Ectodermal cell (in vitro differentiated cells): ENCODE data around the gene ANKRD11.
"Not testable (repeated sequence)": the region's sequence is repeated elsewhere in the genome, so short reads cannot be mapped to it uniquely, and the experiment has no call there.

Experiments
- H3K27ac ChIP-seq: 2 replicates; pipeline ENCODE4 v1.7.0; 2013; ENCODE audit warnings: mild to moderate bottlenecking, low read depth, low read length; ENCODE audit not compliant: insufficient read depth, poor library complexity, severe bottlenecking
- H3K27me3 ChIP-seq: 2 replicates; pipeline ENCODE4 v1.7.0; 2013; ENCODE audit warnings: mild to moderate bottlenecking, low read length; ENCODE audit not compliant: insufficient read depth, control insufficient read depth, poor library complexity, severe bottlenecking
- H3K36me3 ChIP-seq: one replicate; pipeline ENCODE4 v1.7.0; 2013; ENCODE audit warnings: low read length; ENCODE audit not compliant: control insufficient read depth, insufficient read depth
- H3K4me1 ChIP-seq: one replicate; pipeline ENCODE4 v1.7.0; 2013; ENCODE audit warnings: low read length; ENCODE audit not compliant: control insufficient read depth, insufficient read depth
- H3K4me3 ChIP-seq: 2 replicates; pipeline ENCODE4 v1.7.0; 2013; ENCODE audit warnings: low read depth, low read length, control low read depth; ENCODE audit not compliant: insufficient read depth
- H3K9me3 ChIP-seq: 2 replicates; pipeline ENCODE4 v1.7.0; 2013; ENCODE audit warnings: mild to moderate bottlenecking, low read length, moderate library complexity; ENCODE audit not compliant: control insufficient read depth
- WGBS, 2 experiments: methylation state at CpG; one replicate each; pipeline ENCODE4 v1.1.7; 2013; ENCODE audit warnings: missing lambda C conversion rate in 2 of 2; 5-methylcytosine and 5-hydroxymethylcytosine counted together

Gene ANKRD11

DNA sequence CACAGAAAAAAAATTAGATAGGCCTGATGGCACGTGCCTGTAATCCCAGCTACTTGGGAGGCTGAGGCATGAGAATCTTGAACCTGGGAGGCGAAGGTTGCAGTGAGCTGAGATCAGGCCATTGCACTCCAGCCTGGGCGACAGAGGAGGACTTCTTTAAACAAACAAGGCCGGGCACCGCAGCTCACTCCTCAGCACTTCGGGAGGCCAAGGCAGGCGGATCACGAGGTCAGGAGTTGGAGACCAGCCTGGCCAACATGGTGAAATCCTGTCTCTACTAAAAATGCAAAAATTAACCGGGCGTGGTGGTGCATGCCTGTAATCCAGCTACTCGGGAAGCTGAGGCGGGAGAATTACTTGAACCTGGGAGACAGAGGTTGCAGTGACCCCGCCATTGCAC, 246.1 kb downstream of the ANKRD11 start:
- 87 to 90% methylated on average over 13 of the region's 13 CpGs for WGBS, 2 experiments
- H3K27me3 ChIP-seq = peaks cover 24% of the 10 kb centered on the region
- H3K4me1 ChIP-seq, H3K27ac ChIP-seq, H3K9me3 ChIP-seq, H3K36me3 ChIP-seq, H3K4me3 ChIP-seq: not testable (repeated sequence)

- Histone ChIP-seq H3K4me3 (no peak overlapping the region), H3K27me3 (peaks cover 22% of the 10 kb centered on the region), H3K27ac (no peak overlapping the region), H3K4me1 (no peaks in the 10 kb centered on the region), H3K9me3 (no peaks in the 10 kb centered on the region), H3K36me3 (no peaks in the 10 kb centered on the region)
- WGBS, 2 experiments = 91 to 94% methylated on average over 5 of the region's 5 CpGs
Observed at GRCh38 chr16:89243664-89244063, 246.7 kb downstream of the ANKRD11 start.

GRCh38 chr16:89242795-89243200, 247.6 kb downstream of the ANKRD11 start:
- Histone ChIP-seq H3K9me3 (no peaks in the 10 kb centered on the region), H3K4me3 (no peak overlapping the region), H3K4me1 (no peaks in the 10 kb centered on the region), H3K27ac (no peak overlapping the region), H3K36me3 (no peaks in the 10 kb centered on the region), H3K27me3 (peaks cover 14% of the 10 kb centered on the region)
- 81 to 82% methylated on average over 12 of the region's 12 CpGs for WGBS, 2 experiments

DNA sequence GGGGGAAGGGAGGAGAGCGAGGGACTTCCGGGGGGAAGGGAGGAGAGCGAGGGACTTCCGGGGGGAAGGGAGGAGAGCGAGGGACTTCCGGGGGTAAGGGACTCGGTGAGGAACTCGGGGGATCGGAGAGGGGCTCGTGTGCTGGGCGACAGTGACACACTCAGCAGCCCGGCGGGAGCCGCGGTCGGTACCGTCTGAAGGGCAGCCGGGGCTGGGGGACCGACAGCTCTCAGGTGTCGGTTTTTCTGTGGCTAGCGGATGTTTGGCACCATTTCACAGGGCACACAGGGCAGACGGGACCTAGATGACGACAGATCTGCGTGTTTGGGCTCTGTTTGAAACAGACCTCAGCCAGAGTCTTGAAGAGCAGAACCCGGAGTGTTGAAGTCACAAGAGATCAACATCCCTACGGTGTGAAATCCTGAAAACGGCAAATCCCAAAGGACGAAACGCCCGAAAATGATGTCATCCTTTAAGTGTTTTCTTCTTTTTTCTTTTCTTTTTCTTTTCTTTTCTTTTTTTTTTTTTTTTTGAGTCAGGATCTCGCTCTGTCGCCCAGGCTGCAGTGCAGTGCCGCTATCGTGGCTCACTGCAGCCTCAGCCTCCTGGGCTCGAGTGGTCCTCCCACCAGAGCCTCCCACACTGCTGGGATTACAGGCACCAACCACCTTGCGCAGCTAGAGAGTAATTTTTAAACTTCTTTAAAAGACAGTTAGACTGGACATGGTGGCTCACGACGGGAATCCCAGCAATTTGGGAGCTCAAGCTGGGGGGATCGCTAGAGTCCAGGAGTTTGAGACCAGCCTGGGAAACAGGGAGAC, 249.0 kb downstream of the ANKRD11 start:
- Histone ChIP-seq H3K4me3 (peak overlapping the region; percentile 79), H3K27me3 (peaks cover 4% of the 10 kb centered on the region), H3K9me3 (no peaks in the 10 kb centered on the region), H3K36me3 (no peaks in the 10 kb centered on the region), H3K4me1 (no peaks in the 10 kb centered on the region), H3K27ac (peak overlapping the region; percentile 87)
- WGBS, 2 experiments = 8 to 9% methylated on average over 39 of the region's 39 CpGs

DNA sequence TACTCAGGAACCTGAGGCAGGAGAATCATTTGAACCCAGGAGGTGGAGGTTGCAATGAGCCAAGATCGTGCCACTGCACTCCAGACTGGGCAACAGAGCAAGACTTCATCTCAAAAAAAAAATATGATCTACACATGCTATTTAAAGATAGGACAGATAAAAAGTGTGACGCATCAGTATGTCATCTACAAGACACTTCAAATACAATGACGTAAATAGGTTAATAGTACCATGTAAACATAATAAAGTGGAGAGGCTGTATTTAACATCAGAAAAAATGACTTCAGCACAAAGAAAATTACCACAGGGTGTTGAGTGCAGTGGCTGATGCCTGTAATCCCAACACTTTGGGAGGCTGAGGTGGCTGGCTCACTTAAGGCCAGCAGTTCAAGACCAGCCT, 252.6 kb downstream of the ANKRD11 start:
- WGBS, 2 experiments = 94 to 98% methylated on average over 3 of the region's 3 CpGs
- H3K36me3 ChIP-seq = peaks cover 13% of the 10 kb centered on the region
- H3K27me3 ChIP-seq = no peaks in the 10 kb centered on the region
- H3K27ac ChIP-seq = no peak overlapping the region
- no peaks in the 10 kb centered on the region for H3K9me3 ChIP-seq
- no peaks in the 10 kb centered on the region for H3K4me1 ChIP-seq
- H3K4me3 ChIP-seq = no peak overlapping the region

DNA sequence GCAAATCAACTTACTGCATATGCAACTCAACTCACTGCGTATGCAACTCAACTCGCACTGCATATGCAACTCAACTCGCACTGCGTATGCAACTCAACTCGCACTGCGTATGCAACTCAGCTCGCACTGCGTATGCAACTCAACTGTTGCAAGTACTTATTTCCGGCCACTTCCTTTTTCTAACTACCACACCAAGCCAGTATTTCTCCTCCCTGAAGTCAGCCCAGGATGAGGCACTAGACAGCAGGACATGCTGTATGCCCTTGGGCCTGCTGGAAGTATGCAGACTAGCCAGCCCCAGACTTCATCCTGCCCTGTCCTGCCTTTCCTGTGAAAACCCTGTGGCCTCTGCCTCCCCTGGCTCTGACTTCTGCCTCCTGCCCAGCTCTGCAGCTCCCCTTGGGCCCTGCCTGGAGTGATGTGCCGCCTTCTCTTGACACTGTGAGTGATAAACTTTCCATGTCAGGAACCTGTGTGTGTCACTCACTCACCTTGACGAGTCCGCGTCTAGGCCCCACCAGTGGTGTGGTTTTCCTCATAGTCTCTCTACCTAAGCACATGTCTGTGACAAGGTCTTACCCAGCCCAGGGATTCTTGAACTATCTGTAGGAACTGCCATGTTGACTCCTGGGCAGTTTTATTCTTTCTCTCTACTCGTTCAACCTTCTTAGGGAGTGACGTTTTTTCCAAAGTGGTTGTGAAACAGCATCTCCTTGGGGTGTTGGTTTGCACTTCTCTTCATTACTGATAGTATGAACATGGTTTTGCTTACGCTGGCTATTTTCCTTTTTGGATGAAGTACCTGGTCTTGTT, 256.5 kb downstream of the ANKRD11 start:
- H3K36me3 ChIP-seq = peaks cover 32% of the 10 kb centered on the region
- H3K4me3 ChIP-seq = no peak overlapping the region
- no peaks in the 10 kb centered on the region for H3K27me3 ChIP-seq
- no peak overlapping the region for H3K27ac ChIP-seq
- H3K9me3 ChIP-seq = no peaks in the 10 kb centered on the region
- H3K4me1 ChIP-seq = no peaks in the 10 kb centered on the region
- WGBS, 2 experiments = 94 to 95% methylated on average over 16 of the region's 16 CpGs

- peaks cover 48% of the 10 kb centered on the region for H3K36me3 ChIP-seq
- 90 to 91% methylated on average over 2 of the region's 2 CpGs for WGBS, 2 experiments
Observed at GRCh38 chr16:89232107-89232506, 258.3 kb downstream of the ANKRD11 start.

DNA sequence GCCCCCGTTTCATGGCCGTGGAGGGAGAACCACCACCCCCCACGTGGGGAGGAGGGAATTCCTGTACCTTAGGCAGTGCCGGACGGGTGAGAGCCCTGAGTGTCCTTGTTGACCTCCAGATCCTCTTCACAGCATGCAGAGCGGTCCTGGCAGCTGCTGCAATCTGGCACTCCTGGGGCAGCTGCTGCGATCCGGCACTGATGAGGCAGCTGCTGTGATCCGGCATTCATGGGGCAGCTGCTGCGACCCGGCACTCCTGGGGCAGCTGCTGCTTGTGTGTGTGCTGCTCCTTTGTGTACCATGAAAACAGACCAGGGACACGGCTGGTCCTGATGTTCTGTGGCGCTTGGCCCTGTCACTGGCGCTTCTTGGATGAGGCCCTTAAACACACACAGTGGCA, 260.1 kb downstream of the ANKRD11 start:
- H3K4me1 ChIP-seq = no peaks in the 10 kb centered on the region
- H3K36me3 ChIP-seq = peaks cover 55% of the 10 kb centered on the region
- no peaks in the 10 kb centered on the region for H3K9me3 ChIP-seq
- 94 to 96% methylated on average over 14 of the region's 14 CpGs for WGBS, 2 experiments
- no peak overlapping the region for H3K27ac ChIP-seq
- no peak overlapping the region for H3K4me3 ChIP-seq
- no peaks in the 10 kb centered on the region for H3K27me3 ChIP-seq

More at GRCh38 chr16:89232107-89232506, 258.3 kb downstream of the ANKRD11 start:
- H3K9me3 ChIP-seq = no peaks in the 10 kb centered on the region
- H3K27ac ChIP-seq = no peak overlapping the region
- H3K27me3 ChIP-seq = no peaks in the 10 kb centered on the region
- no peak overlapping the region for H3K4me3 ChIP-seq
- H3K4me1 ChIP-seq = no peaks in the 10 kb centered on the region

DNA sequence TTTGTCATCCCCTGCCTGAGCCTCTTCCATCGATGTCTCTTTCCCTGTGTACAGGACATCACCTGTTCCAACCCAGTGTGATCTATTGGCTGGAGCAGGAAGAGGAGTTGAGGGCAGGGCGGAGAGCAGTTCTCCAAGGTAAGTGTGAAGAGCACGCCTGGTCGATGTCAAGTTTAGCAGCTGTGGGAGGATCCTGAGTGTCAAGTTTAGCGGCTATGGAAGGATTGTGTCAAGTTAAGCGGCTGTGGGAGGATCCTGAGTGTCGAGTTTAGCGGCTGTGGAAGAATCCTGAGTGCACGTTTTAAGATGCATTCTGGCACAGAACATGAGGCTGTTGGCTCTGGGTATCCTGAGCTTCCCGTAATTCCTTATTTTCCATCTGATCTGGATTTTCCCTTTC, 265.7 kb downstream of the ANKRD11 start:
- Histone ChIP-seq H3K27me3 (no peaks in the 10 kb centered on the region), H3K36me3 (peaks cover 38% of the 10 kb centered on the region), H3K9me3 (no peaks in the 10 kb centered on the region), H3K4me1 (no peaks in the 10 kb centered on the region), H3K4me3 (no peak overlapping the region), H3K27ac (no peak overlapping the region)
- 94 to 96% methylated on average over 9 to 10 of the region's 10 CpGs for WGBS, 2 experiments

DNA sequence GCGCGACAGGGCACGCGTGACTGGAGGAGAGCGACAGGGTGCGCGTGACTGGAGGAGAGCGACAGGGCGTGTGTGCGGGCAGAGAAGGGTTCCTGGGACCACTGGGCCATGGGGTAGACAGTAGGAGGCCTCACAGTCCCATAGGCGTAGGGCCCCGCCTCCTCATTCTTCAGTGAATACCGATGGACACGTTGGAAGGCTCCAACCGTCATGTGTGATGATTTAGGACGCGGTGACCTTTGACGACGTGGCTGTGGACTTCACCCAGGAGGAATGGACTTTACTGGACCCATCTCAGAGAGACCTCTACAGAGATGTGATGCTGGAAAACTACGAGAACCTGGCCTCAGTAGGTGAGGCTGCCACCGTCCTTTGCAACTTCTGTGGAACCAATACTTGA, 267.4 kb downstream of the ANKRD11 start:
- Histone ChIP-seq H3K9me3 (no peaks in the 10 kb centered on the region), H3K36me3 (peaks cover 30% of the 10 kb centered on the region), H3K4me3 (no peak overlapping the region), H3K27me3 (no peaks in the 10 kb centered on the region), H3K4me1 (no peaks in the 10 kb centered on the region), H3K27ac (no peak overlapping the region)
- 96% methylated on average over 21 of the region's 21 CpGs for WGBS, 2 experiments
